CD14-positive monocyte (primary cell): ENCODE measurements around the gene PROM2. TPM values are rescaled to one million over a fixed set of nuclear protein-coding genes. Genes with fewer than 3 reads are reported as not detected.

Source experiments
- DNase-seq, 3 donors: peaks; one replicate each; pipeline ENCODE4 v3.0.0-alpha.2; 2011 to 2022
- H2AFZ ChIP-seq: 2 replicates; pipeline ENCODE4 v1.6.0; 2012; ENCODE audit warnings: mild to moderate bottlenecking, low read depth, low read length, inconsistent platforms; ENCODE audit not compliant: insufficient read depth, poor library complexity, severe bottlenecking
- H3K27ac ChIP-seq, 2 donors: 1 replicate in 1 of 2; 2 replicates in 1 of 2; pipeline ENCODE4 v1.5.1; 2012 to 2013; ENCODE audit warnings: low read length in 2 of 2, control low read depth in 1 of 2, inconsistent platforms in 1 of 2, low read depth in 1 of 2, mild to moderate bottlenecking in 1 of 2
- H3K27me3 ChIP-seq, 2 donors: one replicate each; pipeline versions ENCODE4 v1.6.0 to v1.6.1; 2011 to 2013; ENCODE audit warnings: low read length in 2 of 2; ENCODE audit not compliant: control insufficient read depth in 2 of 2, insufficient read depth in 2 of 2
- H3K36me3 ChIP-seq, 2 donors: replicated peaks in 1 of 2; 1 replicate in 1 of 2; 2 replicates in 1 of 2; pipeline versions ENCODE4 v1.5.1 to v1.6.1; 2012 to 2013; ENCODE audit warnings: low read length in 2 of 2, control low read depth in 1 of 2, inconsistent platforms in 1 of 2, mild to moderate bottlenecking in 1 of 2; ENCODE audit not compliant: insufficient read depth in 2 of 2, control insufficient read depth in 1 of 2
- H3K4me1 ChIP-seq, 2 donors: 1 replicate in 1 of 2; 2 replicates in 1 of 2; pipeline versions ENCODE4 v1.5.1 to v1.6.1; 2012 to 2013; ENCODE audit warnings: low read length in 2 of 2, control low read depth in 1 of 2, inconsistent platforms in 1 of 2, mild to moderate bottlenecking in 1 of 2, moderate library complexity in 1 of 2; ENCODE audit not compliant: insufficient read depth in 2 of 2, control insufficient read depth in 1 of 2
- H3K4me2 ChIP-seq: replicated peaks from 2 replicates; pipeline ENCODE3; 2012; ENCODE audit warnings: low read length, moderate library complexity, mild to moderate bottlenecking; ENCODE audit not compliant: poor library complexity, severe bottlenecking; ENCODE audit errors: extremely low read depth
- H3K4me3 ChIP-seq, 3 experiments: fragments of 200-600 bp in 1 of 3; sonication (generic) in 1 of 3; replicated peaks in 1 of 3; 1 replicate in 2 of 3; 2 replicates in 1 of 3; pipeline ENCODE4 v1.5.1; 2011 to 2013; ENCODE audit warnings: low read length in 3 of 3, mild to moderate bottlenecking in 3 of 3, control low read depth in 2 of 3, low read depth in 2 of 3, inconsistent platforms in 1 of 3, moderate library complexity in 1 of 3
- H3K79me2 ChIP-seq: 2 replicates; pipeline ENCODE4 v1.6.0; 2012; ENCODE audit warnings: mild to moderate bottlenecking, control low read depth, inconsistent platforms, low read length, moderate library complexity; ENCODE audit not compliant: insufficient read depth
- H3K9ac ChIP-seq: 2 replicates; pipeline ENCODE4 v1.6.0; 2017; ENCODE audit warnings: low read length, mild to moderate bottlenecking; ENCODE audit not compliant: insufficient read depth, poor library complexity, severe bottlenecking
- H3K9me3 ChIP-seq, 2 donors: replicated peaks in 1 of 2; 1 replicate in 1 of 2; 2 replicates in 1 of 2; pipeline versions ENCODE4 v1.5.1 to v1.6.1; 2012 to 2013; ENCODE audit warnings: low read length in 2 of 2, control low read depth in 1 of 2; ENCODE audit not compliant: control insufficient read depth in 1 of 2, insufficient read depth in 1 of 2
- H4K20me1 ChIP-seq: 2 replicates; pipeline ENCODE4 v1.6.0; 2012; ENCODE audit warnings: mild to moderate bottlenecking, low read length, control low read depth, moderate library complexity; ENCODE audit not compliant: insufficient read depth
- H3K27ac Mint-ChIP-seq, 7 donors: one replicate each; pipeline ENCODE4 v1.8.0; 2020; ENCODE audit warnings: mild to moderate bottlenecking in 7 of 7, mixed read lengths in 7 of 7, moderate library complexity in 6 of 7, inconsistent platforms in 2 of 7
- H3K27me3 Mint-ChIP-seq, 3 donors: one replicate each; pipeline ENCODE4 v1.8.0; 2021 to 2022; ENCODE audit warnings: low read depth in 3 of 3, mild to moderate bottlenecking in 3 of 3, mixed read lengths in 3 of 3, moderate library complexity in 3 of 3, inconsistent platforms in 1 of 3
- H3K36me3 Mint-ChIP-seq, 2 donors: one replicate each; pipeline ENCODE4 v1.8.0; 2020; ENCODE audit warnings: mixed read lengths in 2 of 2, inconsistent platforms in 1 of 2, mild to moderate bottlenecking in 1 of 2
- H3K4me1 Mint-ChIP-seq: one replicate; pipeline ENCODE4 v1.8.0; 2020; ENCODE audit warnings: mild to moderate bottlenecking, mixed read lengths
- H3K4me3 Mint-ChIP-seq, 2 donors: one replicate each; pipeline ENCODE4 v1.8.0; 2020; ENCODE audit warnings: mild to moderate bottlenecking in 2 of 2, mixed read lengths in 2 of 2, moderate library complexity in 1 of 2
- H3K9me3 Mint-ChIP-seq, 7 donors: one replicate each; pipeline ENCODE4 v1.8.0; 2020 to 2022; ENCODE audit warnings: mixed read lengths in 7 of 7, mild to moderate bottlenecking in 6 of 7, moderate library complexity in 6 of 7, inconsistent platforms in 2 of 7
- CTCF ChIP-seq: fragments of 200-600 bp; IDR thresholded peaks from one replicate; pipeline ENCODE4 v1.8.0; 2022; ENCODE audit warnings: antibody characterized with exemption, mild to moderate bottlenecking
- WGBS: methylation state at CpG from one replicate; pipeline ENCODE4 v1.1.5; 2013; ENCODE audit warnings: missing lambda C conversion rate; ENCODE audit not compliant: insufficient coverage; 5-methylcytosine and 5-hydroxymethylcytosine counted together
- intact Hi-C, 2 donors: fragments of 100-400 bp; cut with micrococcal nuclease; formaldehyde crosslinking; loops; one replicate each; pipeline versions ENCODE4 v1.15.0 to v1.15.1; 2023
- polyA plus RNA-seq, 3 donors: library from polyadenylated mRNA; depleted of rRNA in 1 of 3; unstranded in 2 of 3; stranded (reverse) in 1 of 3; fragments of 300-500 nt in 2 of 3; fragments of >200 nt in 1 of 3; fragmentation: Illumina TruSeq in 2 of 3; gene quantifications; 1 replicate in 2 of 3; 2 replicates in 1 of 3; pipeline ENCODE4 v1.2.3, GENCODE V29; 2012 to 2021

The PROM2 gene
- polyA plus RNA-seq, 3 donors, result 0.41 TPM; not detected in 2

GRCh38 chr2:95278051-95278471 is 3.8 kb downstream of the PROM2 start:
- Histone ChIP-seq H4K20me1 (no peaks in the 10 kb centered on the region), H2AFZ (no peak overlapping the region), H3K9ac (no peak overlapping the region), H3K79me2 (no peaks in the 10 kb centered on the region), H3K4me2 (no peak overlapping the region), H3K4me3 (no peak overlapping the region), H3K27ac (no peak overlapping the region), H3K27me3 (no peaks in the 10 kb centered on the region), H3K36me3 (no peaks in the 10 kb centered on the region), H3K9me3 (no peaks in the 10 kb centered on the region), H3K4me1 (no peaks in the 10 kb centered on the region)
- no peak for DNase-seq
- Mint-ChIP-seq H3K27me3 (peaks cover 0 to 5% (median 1%) of the 10 kb centered on the region in 3 donors), H3K4me1 (no peaks in the 10 kb centered on the region), H3K9me3 (peaks cover 0 to 4% (median 1%) of the 10 kb centered on the region in 7 donors), H3K36me3 (no peaks in the 10 kb centered on the region), H3K27ac (no peak overlapping the region), H3K4me3 (no peak overlapping the region)
- intact Hi-C loops, result no loop called here
- TF ChIP-seq CTCF, result no peak
- WGBS, result 93% methylated on average over 7 of the region's 7 CpGs

GRCh38 chr2:95278637-95279225 is 4.5 kb downstream of the PROM2 start:
- no peak overlapping the region for H2AFZ ChIP-seq
- no peak overlapping the region for H3K27ac ChIP-seq
- H4K20me1 ChIP-seq, result no peaks in the 10 kb centered on the region
- H3K36me3 ChIP-seq, result no peaks in the 10 kb centered on the region
- no peaks in the 10 kb centered on the region for H3K9me3 ChIP-seq
- peaks cover 0 to 3% (median 1%) of the 10 kb centered on the region in 3 donors for H3K27me3 Mint-ChIP-seq
- H3K79me2 ChIP-seq, result no peaks in the 10 kb centered on the region
- DNase-seq, result no peak
- H3K36me3 Mint-ChIP-seq, result no peaks in the 10 kb centered on the region
- H3K4me2 ChIP-seq, result no peak overlapping the region
- H3K4me3 ChIP-seq, result no peak overlapping the region
- H3K9me3 Mint-ChIP-seq, result peaks cover 0 to 4% (median 0%) of the 10 kb centered on the region in 7 donors
- H3K27ac Mint-ChIP-seq, result no peak overlapping the region
- H3K4me1 Mint-ChIP-seq, result no peaks in the 10 kb centered on the region
- H3K27me3 ChIP-seq, result no peaks in the 10 kb centered on the region
- 89% methylated on average over 6 of the region's 12 CpGs for WGBS
- no peaks in the 10 kb centered on the region for H3K4me1 ChIP-seq
- no peak for TF ChIP-seq CTCF
- intact Hi-C loops, result no loop called here
- no peak overlapping the region for H3K4me3 Mint-ChIP-seq
- H3K9ac ChIP-seq, result no peak overlapping the region
